HS-5 (cell line): ENCODE results near the gene FOS.
A peak's percentile ranks its signal among the peaks of the same experiment; 100 is the strongest.

Source experiments
- DNase-seq: peaks from one replicate; pipeline ENCODE4 v3.0.0-alpha.2; 2012; ENCODE audit warnings: low read depth

FOS gene

GRCh38 chr14:75250800-75251199, 27.8 kb upstream of the FOS start:
- DNase-seq, result no peak

- no peak for DNase-seq
Observed at GRCh38 chr14:75252254-75252837, 26.3 kb upstream of the FOS start.

GRCh38 chr14:75254381-75254822, 24.2 kb upstream of the FOS start:
- no peak for DNase-seq

- no peak for DNase-seq
Observed at GRCh38 chr14:75254901-75255584, 23.6 kb upstream of the FOS start.

- DNase-seq, result no peak
Observed at GRCh38 chr14:75258079-75258802, 20.4 kb upstream of the FOS start.

GRCh38 chr14:75258803-75259509, 19.7 kb upstream of the FOS start:
- DNase-seq, result peak; percentile 97

- DNase-seq, result no peak
Observed at GRCh38 chr14:75259510-75259855, 19.1 kb upstream of the FOS start.

- no peak for DNase-seq
Observed at GRCh38 chr14:75260025-75260763, 18.4 kb upstream of the FOS start.

- DNase-seq, result no peak
Observed at GRCh38 chr14:75261820-75262219, 16.8 kb upstream of the FOS start.

GRCh38 chr14:75262641-75263040, 16.0 kb upstream of the FOS start:
- DNase-seq, result no peak

GRCh38 chr14:75264036-75264435, 14.6 kb upstream of the FOS start:
- no peak for DNase-seq

- no peak for DNase-seq
Observed at GRCh38 chr14:75267141-75267721, 11.4 kb upstream of the FOS start.

GRCh38 chr14:75268633-75269550, 9.7 kb upstream of the FOS start:
- no peak for DNase-seq

GRCh38 chr14:75271514-75271913, 7.1 kb upstream of the FOS start:
- DNase-seq, result no peak

GRCh38 chr14:75273272-75274049, 5.2 kb upstream of the FOS start:
- DNase-seq, result no peak

GRCh38 chr14:75274050-75274898, 4.4 kb upstream of the FOS start:
- no peak for DNase-seq

- no peak for DNase-seq
Observed at GRCh38 chr14:75274899-75275569, 3.6 kb upstream of the FOS start.

- DNase-seq, result no peak
Observed at GRCh38 chr14:75275598-75275997, 3.0 kb upstream of the FOS start.
